RWPE1 (cell line): Measurements from ENCODE around the gene FAM83C.
"Not testable (repeated sequence)": the region's sequence is repeated elsewhere in the genome, so short reads cannot be mapped to it uniquely, and the experiment has no call there.

Experiments
- CTCF ChIA-PET: fragments of 350-600 bp; sonication (Branson Sonifier 250); formaldehyde crosslinking; extraction: SDS; loops from one replicate; lab custom pipeline; 2021; lab: Yijun Ruan, JAX
- POLR2A ChIA-PET: fragments of 400-600 bp; formaldehyde crosslinking; extraction: SDS; loops from one replicate; lab custom pipeline; 2020; ENCODE audit warnings: antibody characterized with exemption; ENCODE audit not compliant: low non-redundant PET; lab: Yijun Ruan, JAX
- DNase-seq: peaks from one replicate; pipeline ENCODE4 v3.0.0; 2012; ENCODE audit warnings: low spot score
- H3K27ac ChIP-seq: fragments of 450-650 bp; 2 replicates; pipeline ENCODE4 v1.5.1; 2017
- CTCF ChIP-seq: fragments of 450-650 bp; conservative IDR thresholded peaks from 2 replicates; pipeline ENCODE4 v1.5.1; 2017; ENCODE audit warnings: low read depth, mild to moderate bottlenecking

The FAM83C gene

GRCh38 chr20:35316086-35316485, 23.9 kb upstream of the FAM83C start:
- no peak for DNase-seq
- no peak for TF ChIP-seq CTCF
- H3K27ac ChIP-seq = peak overlapping the region; percentile 58
- ChIA-PET CTCF (interaction anchor here (0.7 kb wide), 1 partner anchor 12 kb away, joined by 4 read pairs; no protein-coding TSS in a partner anchor), POLR2A (no interaction called here)

- POLR2A ChIA-PET, DNase-seq: not testable (repeated sequence)
- H3K27ac ChIP-seq = peak overlapping the region; percentile 58
- CTCF ChIA-PET = interaction anchor here (1.4 kb wide), 1 partner anchor 124 kb away, joined by 4 read pairs; no protein-coding TSS in a partner anchor
These were observed 23.4 kb upstream of the FAM83C start for GRCh38 chr20:35315632-35316020.

- TF ChIP-seq CTCF = no peak
- DNase-seq = no peak
- ChIA-PET POLR2A (no interaction called here), CTCF (interaction anchor here (1.4 kb wide), 1 partner anchor 125 kb away, joined by 4 read pairs; no protein-coding TSS in a partner anchor)
- peak overlapping the region; percentile 58 for H3K27ac ChIP-seq
These were observed 22.8 kb upstream of the FAM83C start for GRCh38 chr20:35314816-35315631.

- no peak for TF ChIP-seq CTCF
- ChIA-PET CTCF (interaction anchor here (0.6 to 1.2 kb wide), 4 partner anchors 8 to 127 kb away, joined by 3 read pairs; no protein-coding TSS in a partner anchor), POLR2A (no interaction called here)
- peak; percentile 88 for DNase-seq
- H3K27ac ChIP-seq = peak overlapping the region; percentile 100; the same call in 1 of the 2 replicates
These were observed 20.1 kb upstream of the FAM83C start for GRCh38 chr20:35312318-35312717.

- DNase-seq = no peak
- ChIA-PET CTCF (interaction anchor here (0.6 kb wide), 3 partner anchors 28 to 127 kb away, joined by 3 read pairs; no protein-coding TSS in a partner anchor), POLR2A (no interaction called here)
- H3K27ac ChIP-seq = peak overlapping the region; percentile 100
- TF ChIP-seq CTCF = no peak
These were observed 19.6 kb upstream of the FAM83C start for GRCh38 chr20:35311822-35312221.

- peak overlapping the region; percentile 100 for H3K27ac ChIP-seq
- DNase-seq = no peak
These were observed 19.2 kb upstream of the FAM83C start for GRCh38 chr20:35311409-35311808.

More at GRCh38 chr20:35311409-35311808, 19.2 kb upstream of the FAM83C start:
- CTCF ChIA-PET = no interaction called here
- no peak for TF ChIP-seq CTCF
- POLR2A ChIA-PET = no interaction called here
